Activated CD4-positive, CD25-positive, alpha-beta regulatory T cell treated with anti-CD3 and anti-CD28 coated beads, Interleukin-2, amount 50 U/mL, for 72 hours (primary cell): Measurements from ENCODE around the gene MOSPD3.
"Not testable (repeated sequence)": the region's sequence is repeated elsewhere in the genome, so short reads cannot be mapped to it uniquely, and the experiment has no call there.

ENCODE experiments used
- DNase-seq: peaks from one replicate; pipeline ENCODE4 v3.0.0; 2021

The MOSPD3 gene

DNA sequence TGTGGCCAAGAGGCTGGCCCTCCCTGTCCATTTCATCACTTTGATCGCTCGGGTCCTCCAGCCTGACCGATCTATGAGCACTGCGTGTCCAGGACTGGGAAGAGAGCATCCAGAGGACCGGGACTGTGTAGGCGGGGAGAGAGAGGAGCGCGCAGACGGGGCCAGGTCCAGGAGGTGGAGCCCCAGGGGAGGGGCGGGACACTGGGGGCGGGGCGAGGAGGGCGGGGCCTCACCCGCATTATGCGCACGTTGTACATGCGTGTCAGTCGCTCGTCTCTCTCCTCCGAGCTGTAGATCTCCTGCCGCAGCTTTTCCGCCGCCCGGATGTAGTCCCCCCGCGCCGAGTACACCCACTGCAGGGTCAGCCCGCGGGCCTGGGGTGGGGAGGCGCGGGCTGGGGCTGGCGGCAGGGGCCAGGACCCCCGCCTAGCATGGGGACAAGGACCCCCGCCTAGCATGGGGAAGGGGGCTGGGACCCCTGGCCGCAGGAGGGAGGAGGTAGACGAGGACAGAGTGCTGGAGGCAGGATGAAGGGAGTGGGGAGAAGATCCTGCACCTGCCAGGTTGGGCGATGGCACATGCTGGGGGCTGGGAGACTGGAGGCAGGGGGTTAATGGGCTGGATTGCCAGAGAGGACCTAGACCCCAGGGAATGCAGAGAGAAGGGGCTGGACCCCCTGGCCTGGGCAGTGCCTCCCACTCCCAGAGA, 14.3 kb downstream of the MOSPD3 start:
- peak; percentile 77 for DNase-seq

DNA sequence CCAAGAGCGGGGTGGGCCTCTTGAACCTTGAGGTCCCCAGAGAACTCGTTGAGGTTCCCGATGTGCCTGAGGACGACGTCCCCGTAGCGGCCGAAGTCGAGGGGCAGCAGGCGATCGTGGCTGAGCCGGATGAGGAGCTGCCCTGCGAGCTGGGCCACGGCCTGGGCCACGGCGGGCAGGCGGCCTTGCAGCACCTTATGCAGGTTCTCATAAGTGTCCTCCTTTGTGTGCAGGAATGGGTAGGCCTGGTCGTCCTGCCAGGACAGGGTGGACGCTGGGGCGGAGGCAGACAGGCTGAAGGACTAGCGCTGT, 14.9 kb downstream of the MOSPD3 start:
- DNase-seq = no peak

DNA sequence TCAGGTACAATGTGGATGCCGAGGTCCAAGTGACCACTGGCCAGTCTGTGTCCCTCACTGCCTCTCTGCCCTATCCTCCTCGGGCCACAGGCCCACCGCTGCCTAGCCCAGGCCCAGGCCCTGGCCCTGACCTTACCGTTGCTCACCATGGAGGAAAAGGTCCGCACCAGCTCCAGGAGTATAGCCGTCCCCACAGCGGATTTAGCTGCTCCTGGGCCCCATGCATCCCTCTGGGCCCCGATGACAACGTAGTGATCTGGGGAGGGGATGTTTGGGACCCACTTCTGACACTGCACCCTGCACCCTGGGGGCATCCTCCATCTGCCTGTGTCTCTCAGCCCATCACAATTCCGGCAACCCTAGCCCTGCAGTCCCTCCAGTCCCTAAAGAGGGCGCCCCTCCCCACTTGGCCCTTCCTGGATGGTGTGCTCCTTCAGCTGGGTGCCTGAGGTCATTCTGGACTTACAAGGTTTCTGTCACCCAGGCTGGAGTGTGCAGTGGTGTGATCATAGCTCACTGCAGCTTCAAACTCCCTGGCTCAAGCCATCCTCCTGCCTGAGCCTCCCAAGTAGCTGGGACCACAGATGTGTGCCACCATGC, 16.9 kb downstream of the MOSPD3 start:
- no peak for DNase-seq

DNA sequence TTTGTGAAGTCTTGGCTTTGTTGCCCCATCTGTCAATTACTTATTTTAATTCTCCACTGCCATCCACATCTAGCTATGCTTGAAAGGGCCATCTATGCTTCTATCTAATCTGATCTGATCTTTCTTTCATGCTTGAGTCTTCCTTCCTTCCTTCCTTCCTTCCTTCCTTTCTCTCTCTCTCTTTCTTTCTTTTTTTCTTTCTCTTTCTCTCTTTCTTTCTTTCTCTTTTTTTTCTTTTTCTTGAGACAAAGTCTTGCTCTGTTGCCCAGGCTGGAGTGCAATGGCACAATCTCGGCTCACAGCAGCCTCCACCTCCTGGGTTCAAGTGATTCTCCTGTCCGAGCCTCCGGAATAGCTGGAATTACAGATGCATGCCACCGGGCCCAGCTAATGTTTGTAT, 17.7 kb downstream of the MOSPD3 start:
- no peak for DNase-seq

DNA sequence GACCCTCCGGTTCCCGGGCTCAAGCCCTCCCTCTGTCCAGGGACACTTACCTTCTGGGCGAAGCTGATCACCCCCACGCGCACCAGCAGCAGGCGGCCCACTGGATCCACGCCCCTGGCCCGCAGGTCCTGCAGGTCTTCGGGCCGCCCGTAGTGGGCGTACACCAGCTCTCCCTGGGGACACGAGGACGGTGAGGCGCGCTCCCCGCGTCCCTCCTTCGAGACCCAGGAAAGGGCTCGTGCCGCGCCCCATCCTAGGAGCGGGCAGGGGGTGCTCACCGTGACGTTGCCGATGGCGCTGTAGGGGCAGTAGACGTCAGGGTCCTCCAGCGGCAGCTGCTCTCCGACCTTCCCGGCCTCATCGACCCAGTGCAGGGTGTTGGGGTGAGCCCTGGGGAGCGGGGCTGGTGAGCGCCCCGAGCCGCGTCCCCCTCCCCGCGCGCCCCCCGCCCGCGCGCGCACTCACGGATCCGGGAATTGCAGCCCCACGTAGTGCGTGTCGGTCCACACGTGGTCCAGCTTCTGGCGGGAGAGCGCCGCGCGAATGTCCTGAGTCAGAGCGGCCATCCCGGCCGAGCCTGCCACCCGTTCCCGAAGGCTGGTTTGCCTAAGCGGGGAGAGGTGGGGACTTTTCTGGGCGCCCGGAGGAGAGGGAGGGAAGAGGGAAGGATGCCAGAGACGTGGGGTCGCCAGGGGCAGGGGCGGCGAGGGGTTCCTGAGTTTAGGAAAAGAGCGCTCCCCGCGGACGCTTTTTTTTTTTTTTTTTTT, 20.8 kb downstream of the MOSPD3 start:
- peak; percentile 68 for DNase-seq

DNA sequence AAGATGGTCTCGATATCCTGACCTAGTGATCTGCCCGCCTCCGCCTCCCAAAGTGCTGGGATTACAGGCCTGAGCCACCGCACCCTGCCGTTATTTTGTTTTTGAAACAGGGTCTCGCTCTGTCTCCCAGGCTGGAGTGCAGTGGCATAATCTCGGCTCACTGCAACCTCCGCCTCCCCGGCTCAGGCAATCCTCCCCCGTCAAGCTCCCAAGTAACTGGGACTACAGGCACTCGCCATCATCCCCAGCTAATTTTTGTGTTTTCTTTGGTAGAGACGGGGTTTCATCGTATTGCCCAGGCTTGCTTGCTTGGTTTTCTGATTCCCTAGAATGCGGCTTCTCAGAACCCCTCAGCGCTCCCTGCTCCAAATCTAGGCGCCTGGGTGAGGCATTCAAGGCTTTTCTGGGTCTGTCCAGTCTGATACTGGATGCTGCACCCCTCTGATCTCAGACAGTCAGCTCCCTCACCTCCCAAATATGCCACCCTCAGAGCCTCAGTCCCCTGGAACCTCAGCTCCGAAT, 27.7 kb downstream of the MOSPD3 start:
- no peak for DNase-seq

DNA sequence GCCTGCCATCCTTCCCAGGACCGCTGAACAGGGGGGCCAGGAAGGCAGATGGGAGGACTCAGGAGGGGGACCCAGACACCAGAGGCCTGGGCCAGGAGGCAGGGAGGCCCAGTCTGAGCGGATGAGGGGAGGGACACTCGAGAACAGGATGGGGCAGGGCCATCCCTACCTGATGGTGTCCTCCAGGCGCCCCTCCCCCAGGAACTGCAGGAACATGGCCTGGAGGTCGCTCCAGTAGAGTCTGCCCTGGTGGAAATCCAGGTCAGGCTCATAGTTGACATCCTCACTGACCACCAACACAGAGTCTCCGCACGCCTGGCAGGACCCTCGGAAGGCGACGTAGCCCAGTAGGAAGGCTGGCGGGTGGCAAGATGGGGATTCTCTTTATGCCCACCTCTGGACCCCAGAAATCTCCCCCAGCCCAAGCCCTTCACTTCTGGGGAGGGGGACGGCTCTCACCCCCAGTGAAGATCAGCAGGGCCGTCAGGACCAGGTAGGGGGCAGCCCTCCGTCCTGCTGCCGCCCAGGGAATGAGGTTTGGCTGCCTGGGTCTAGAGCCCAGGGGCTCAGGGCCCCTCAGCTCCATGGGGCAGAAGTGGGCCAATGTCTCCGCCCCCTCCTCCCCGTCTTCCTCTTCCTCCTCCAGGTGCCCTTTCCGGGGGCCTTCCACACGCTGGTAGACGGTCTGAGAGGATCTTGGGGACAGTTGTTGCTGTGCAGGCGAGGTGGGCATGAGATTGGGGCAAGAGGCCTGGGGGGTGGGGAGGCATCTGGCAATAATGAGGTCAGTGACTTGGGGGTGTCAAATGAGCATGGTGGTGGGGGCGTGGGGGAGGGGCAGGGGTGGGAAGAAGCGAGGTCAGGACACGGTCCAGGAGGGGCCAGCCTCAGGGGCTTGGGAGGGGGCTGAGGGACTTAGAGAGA, 28.4 kb downstream of the MOSPD3 start:
- no peak for DNase-seq

DNA sequence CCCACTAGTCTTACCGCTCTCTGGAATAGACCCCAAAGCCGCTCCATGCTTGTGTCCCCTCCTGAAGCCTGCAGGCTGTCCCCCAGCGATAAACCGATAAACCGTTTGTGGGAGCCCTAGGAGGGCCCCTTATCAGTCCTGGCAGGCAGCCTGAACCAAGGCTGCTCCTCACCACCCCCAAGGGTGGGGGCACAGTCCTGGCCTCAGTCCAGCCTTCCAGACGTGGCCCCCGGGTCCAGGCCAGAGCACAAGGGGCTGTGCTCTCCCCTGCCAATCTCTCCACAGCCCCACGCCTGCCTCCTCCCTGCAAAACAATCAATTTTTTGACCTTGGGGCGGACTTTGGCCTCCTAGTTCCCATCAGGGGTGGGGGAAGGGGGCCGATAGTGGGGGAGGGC, 29.1 kb downstream of the MOSPD3 start, which contains the start of gene TFR2:
TSS of gene TFR2 (minus strand) at position 90 of the 397 bp plus-strand sequence. CDS start at position 47, 43 bp downstream.
- no peak for DNase-seq

DNA sequence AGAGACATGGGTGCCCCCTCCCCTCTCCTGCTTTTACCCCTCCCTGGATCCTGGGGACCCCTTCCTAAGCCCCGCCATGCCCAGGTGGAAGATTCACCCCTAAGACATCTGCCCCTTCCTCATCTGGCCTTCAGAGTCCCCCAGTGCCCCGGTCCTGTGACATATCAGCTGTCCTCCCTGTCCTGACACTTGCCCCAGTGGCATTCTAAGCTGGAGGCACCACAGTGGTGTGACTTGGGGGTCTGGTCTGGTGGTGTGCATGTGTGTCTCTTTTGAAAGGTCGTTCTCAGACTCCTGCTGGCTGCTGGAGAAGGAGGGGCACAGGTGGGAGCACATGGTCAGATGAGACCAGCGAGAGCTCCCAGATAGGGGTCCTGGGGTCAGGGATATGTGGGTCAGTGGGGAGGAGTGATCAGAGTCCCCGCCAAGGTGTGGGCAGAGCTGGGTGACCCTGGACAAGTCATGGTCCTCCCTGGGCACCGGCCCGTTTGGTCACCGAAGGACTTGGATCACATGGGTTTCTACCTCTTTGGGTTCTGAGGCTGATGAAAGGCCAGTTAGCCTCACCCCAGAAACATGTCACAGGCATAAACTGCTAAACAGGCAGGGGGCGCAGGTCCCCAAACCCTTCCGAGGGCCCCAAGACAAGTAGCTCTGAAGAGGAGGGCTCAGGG, 29.7 kb downstream of the MOSPD3 start:
- DNase-seq = no peak

DNA sequence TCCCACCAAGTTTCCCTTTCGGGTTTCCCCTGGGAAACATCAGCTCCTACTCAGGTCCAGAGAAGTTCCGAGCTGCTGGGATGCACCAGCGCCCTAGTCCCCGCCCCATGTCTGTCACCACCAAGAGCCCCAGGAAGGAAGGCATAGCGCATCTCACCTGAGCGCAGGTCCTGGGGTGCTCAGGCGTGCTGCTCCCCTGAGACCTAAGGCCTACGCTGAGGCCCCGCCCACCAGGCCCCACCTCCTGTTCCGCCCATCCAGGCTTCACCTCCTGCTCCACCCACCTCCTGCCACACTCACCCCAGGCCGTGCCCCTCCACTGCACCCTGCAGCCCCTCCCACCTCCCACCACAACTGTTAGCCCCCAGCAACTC, 30.2 kb downstream of the MOSPD3 start:
- no peak for DNase-seq

DNA sequence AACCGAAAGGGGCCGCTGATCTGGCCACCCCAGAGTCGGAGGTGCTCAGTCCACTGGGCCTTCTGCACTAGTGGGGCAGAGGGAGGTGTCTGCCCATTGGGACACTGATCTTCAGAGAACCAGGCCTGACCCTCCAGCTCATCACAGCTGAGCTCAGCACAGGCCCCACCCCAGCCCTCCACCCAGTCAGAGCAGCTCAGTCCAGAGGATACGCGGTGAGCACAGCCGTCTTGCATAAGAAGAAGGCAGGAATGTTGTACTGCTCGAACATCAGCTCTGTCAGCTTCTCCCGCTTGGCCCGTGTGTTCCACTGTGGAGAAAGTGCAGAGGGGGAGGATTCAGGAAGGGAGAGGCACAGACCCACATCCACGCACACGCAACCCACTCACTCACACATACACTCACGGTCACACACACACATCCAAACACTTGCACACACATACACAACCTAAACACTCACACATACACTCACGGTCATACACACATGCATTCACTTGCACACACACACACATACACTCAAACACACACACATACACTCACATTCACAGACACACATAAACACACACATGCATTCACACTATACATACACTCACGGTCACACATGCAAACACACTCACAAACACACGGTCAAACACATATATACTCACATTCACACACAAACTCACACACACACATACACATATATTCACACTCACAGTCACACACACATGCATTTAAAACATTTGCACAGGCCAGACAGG, 37.7 kb downstream of the MOSPD3 start:
- no peak for DNase-seq

DNA sequence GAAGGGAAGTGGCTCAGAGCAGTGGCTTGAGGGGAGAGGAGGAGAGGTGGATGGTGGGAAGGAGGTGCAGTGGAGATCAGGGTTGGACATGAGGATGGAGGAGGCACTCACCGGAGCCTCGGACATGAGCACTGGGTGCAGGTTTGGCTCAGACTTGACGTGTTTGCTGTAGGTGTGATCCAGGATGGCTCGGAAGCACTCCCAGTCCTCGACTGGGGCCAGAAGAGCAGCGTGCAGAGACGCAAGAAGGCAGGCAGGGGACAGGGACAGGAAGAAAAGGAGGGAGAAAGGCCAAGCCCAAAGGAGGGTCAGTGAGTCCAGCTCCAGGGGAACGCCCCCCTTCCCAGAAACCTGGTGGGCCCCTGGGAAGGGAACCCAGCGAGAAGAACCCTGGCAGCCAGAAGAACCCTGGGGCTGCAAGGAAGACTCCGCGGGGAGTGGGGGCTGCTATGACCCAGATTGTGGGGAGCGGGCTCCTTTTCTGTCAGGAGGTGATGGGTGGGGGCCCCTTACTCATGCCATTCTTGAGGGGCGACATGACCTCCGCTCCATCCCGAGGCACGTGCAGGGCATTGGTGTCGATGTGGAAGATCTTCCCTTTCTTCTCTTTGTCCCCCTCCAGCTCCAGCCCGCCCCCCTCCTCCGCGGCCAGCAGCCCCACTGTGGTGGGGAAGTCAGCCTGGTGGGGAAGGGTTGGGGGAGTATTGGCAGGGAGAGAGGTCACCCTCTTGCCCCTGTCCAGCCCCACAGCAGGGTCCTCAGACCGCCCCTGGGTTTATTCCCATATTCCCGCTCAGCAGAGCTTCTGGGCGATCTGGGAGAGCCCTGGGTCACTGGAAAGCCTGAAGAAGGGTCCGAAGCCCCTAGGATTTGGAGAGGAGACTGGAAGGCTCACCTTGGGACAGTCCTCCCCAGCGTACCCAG, 42.8 kb downstream of the MOSPD3 start:
- DNase-seq = no peak

DNA sequence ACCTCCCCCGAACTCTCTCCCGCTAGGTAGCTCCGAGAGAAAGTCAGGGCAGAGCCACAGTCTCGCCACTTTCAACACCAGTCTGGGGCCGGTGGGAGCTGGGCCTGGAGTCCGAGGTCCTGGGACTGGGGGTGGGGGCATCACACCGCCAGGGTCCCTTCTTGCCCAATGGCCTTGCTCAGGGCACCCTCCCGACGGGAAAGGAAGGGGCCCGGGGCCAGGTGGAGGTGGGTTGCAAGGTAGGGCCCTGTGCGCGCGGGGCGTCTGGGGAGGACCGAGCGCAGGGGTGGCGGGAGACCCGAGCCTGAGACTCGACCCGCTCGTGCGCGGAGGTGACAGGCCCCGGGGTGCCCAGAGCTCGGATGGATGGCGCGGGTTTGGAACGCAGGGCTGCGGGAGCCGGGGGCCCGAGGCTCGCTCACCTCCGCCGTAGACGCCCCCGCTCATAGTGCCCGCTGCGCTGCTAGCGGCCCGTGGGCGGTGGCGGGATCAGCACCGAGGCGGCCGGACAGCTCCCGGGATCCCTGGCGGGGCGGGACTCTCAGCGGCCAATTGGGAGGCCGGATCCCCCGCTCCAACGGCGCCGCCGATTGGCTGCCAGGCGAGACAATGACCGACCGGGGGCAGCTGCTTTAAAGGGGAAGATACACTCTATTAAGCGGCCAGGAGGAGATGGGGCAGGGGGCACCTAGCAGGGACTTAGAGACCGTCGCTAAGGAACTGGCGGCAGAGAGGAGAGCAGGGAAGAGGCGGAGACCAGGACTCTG, 43.8 kb downstream of the MOSPD3 start, which contains the start of gene ACTL6B:
TSS of gene ACTL6B (minus strand) at position 541 of the 767 bp plus-strand sequence. CDS start at position 447, 94 bp downstream.
- DNase-seq = peak; percentile 64

DNA sequence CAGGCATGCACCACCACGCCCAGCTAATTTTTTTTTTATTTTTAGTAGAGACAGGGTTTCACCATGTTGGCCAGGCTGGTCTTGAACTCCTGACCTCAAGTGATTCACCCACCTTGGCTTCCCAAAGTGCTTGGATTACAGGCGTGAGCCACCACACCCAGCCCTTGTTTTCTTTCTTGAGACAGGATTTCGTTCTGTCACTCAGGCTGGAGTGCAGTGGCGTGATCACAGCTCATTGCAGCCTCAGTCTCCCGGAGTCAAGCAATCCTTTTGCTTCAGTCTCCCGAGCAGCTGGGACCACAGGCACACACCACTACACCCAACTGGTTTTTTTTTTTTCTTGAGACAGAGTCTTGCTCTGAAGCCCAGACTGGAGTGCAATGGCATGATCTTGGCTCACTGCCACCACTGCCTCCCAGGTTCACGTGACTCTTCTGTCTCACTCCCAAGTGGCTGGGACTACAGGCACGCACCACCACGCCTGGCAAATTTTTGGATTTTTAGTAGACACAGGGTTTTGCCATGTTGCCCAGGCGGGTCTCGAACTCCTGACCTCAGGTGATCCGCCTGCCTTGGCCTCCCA, 49.9 kb downstream of the MOSPD3 start:
- not testable (repeated sequence) for DNase-seq
